HCT116 (cell line): ENCODE measurements around the gene PRKN. TPM values are rescaled to one million over a fixed set of nuclear protein-coding genes. Genes with fewer than 3 reads are reported as not detected.

Experiments
- ATAC-seq: fragments of 200-7000 bp; cut with Tn5 transposase; 2 replicates; pipeline ENCODE4 v1.9.1; 2020; ENCODE audit warnings: mild to moderate bottlenecking, moderate library complexity
- BruUV-seq: library from RNA; stranded (reverse); fragments of 400-500 nt; replicated peaks from 2 replicates; lab custom pipeline; 2021; lab: Mats Ljungman, UMichigan
- CTCF ChIA-PET: fragments of 300-600 bp; sonication (Branson Sonifier 250); formaldehyde crosslinking; loops from one replicate; lab custom pipeline; 2021; ENCODE audit warnings: antibody characterized with exemption; lab: Charles Lee
- POLR2A ChIA-PET: fragments of 300-600, 350-600 bp; sonication (Branson Sonifier 250); formaldehyde crosslinking; loops from one replicate; lab custom pipeline; 2021; ENCODE audit warnings: antibody characterized with exemption; lab: Charles Lee
- RAD21 ChIA-PET, 2 experiments: fragments of 300-600 bp; sonication (Branson Sonifier 250); formaldehyde crosslinking; loops; one replicate each; lab custom pipeline; 2023; ENCODE audit warnings: low total read pairs in 2 of 2; ENCODE audit not compliant: uncharacterized antibody in 2 of 2, unreplicated experiment in 2 of 2, low non-redundant PET in 1 of 2; lab: Charles Lee
- DNase-seq: peaks from one replicate; pipeline ENCODE4 v3.0.0-alpha.2; 2010; ENCODE audit warnings: low read depth, low spot score
- H2AFZ ChIP-seq: fragments of 200-600 bp; shearing (Covaris generic), sonication (generic); 2 replicates; pipeline ENCODE4 v1.6.1; 2017; ENCODE audit warnings: low read depth, mixed run types, mixed read lengths, antibody characterized with exemption, low read length; ENCODE audit not compliant: poor library complexity, severe bottlenecking
- H3K27ac ChIP-seq: 2 replicates; pipeline ENCODE4 v1.5.1; 2012; ENCODE audit warnings: low read depth, low read length
- H3K27me3 ChIP-seq: fragments of 200-600 bp; sonication (generic); 2 replicates; pipeline ENCODE4 v1.6.1; 2016; ENCODE audit warnings: mixed run types, low read length, mixed read lengths; ENCODE audit not compliant: insufficient read depth
- H3K36me3 ChIP-seq, 2 experiments: fragments of 200-500 bp in 1 of 2; fragments of 200-600 bp in 1 of 2; sonication (Bioruptor generic) in 1 of 2; sonication (generic) in 1 of 2; 2 replicates each; pipeline versions ENCODE4 v1.5.1 to v1.6.1; 2014 to 2016; ENCODE audit warnings: low read length in 2 of 2, inconsistent platforms in 1 of 2, mixed read lengths in 1 of 2, mixed run types in 1 of 2; ENCODE audit not compliant: insufficient read depth in 2 of 2, control insufficient read depth in 1 of 2
- H3K4me1 ChIP-seq, 2 experiments: fragments of 200-600 bp in 1 of 2; sonication (generic) in 1 of 2; 2 replicates each; pipeline versions ENCODE4 v1.5.1 to v1.6.1; 2012 to 2017; ENCODE audit warnings: low read length in 2 of 2, inconsistent platforms in 1 of 2, mild to moderate bottlenecking in 1 of 2, mixed read lengths in 1 of 2, mixed run types in 1 of 2, moderate library complexity in 1 of 2; ENCODE audit not compliant: insufficient read depth in 2 of 2, control insufficient read depth in 1 of 2
- H3K4me2 ChIP-seq: fragments of 200-600 bp; sonication (generic); 2 replicates; pipeline ENCODE4 v1.6.1; 2017; ENCODE audit warnings: mixed run types, low read length, mixed read lengths
- H3K4me3 ChIP-seq, 2 experiments: fragments of 200-600 bp in 1 of 2; sonication (generic) in 1 of 2; replicated peaks in 1 of 2; 2 replicates each; pipeline ENCODE4 v1.5.1; 2011 to 2016; ENCODE audit warnings: low read length in 2 of 2, control low read depth in 1 of 2, low read depth in 1 of 2, mild to moderate bottlenecking in 1 of 2, mixed read lengths in 1 of 2, mixed run types in 1 of 2
- H3K79me2 ChIP-seq: fragments of 200-600 bp; sonication (generic); 2 replicates; pipeline ENCODE4 v1.6.1; 2017; ENCODE audit warnings: mild to moderate bottlenecking, mixed run types, low read length, moderate library complexity, mixed read lengths; ENCODE audit not compliant: insufficient read depth
- H3K9ac ChIP-seq: fragments of 200-600 bp; sonication (generic); 2 replicates; pipeline ENCODE4 v1.6.1; 2016; ENCODE audit warnings: low read length, mixed read lengths
- H3K9me2 ChIP-seq: fragments of 200-600 bp; sonication (generic), shearing (Covaris generic); 2 replicates; pipeline ENCODE4 v1.6.1; 2017; ENCODE audit warnings: mixed run types, mild to moderate bottlenecking, moderate library complexity; ENCODE audit not compliant: insufficient read depth
- H3K9me3 ChIP-seq, 2 experiments: fragments of 200-500 bp in 1 of 2; fragments of 200-600 bp in 1 of 2; sonication (Bioruptor generic) in 1 of 2; sonication (generic) in 1 of 2; 2 replicates each; pipeline ENCODE4 v1.6.1; 2014 to 2017; ENCODE audit warnings: low read length in 2 of 2, mixed read lengths in 2 of 2, inconsistent platforms in 1 of 2, low read depth in 1 of 2, mild to moderate bottlenecking in 1 of 2, mixed run types in 1 of 2, moderate library complexity in 1 of 2; ENCODE audit not compliant: control insufficient read depth in 1 of 2, insufficient read depth in 1 of 2
- H4K20me1 ChIP-seq: fragments of 200-600 bp; sonication (generic), shearing (Covaris generic); 2 replicates; pipeline ENCODE4 v1.6.1; 2017; ENCODE audit warnings: mixed run types, mild to moderate bottlenecking, moderate library complexity; ENCODE audit not compliant: insufficient read depth
- CBX3 ChIP-seq: IDR thresholded peaks from 2 replicates; pipeline ENCODE4 v1.6.1; 2012; ENCODE audit warnings: low read depth
- CEBPB ChIP-seq: IDR thresholded peaks from 2 replicates; pipeline ENCODE4 v1.6.1; 2012; ENCODE audit warnings: low read depth
- EGR1 ChIP-seq: IDR thresholded peaks from 2 replicates; pipeline ENCODE4 v1.6.1; 2012; ENCODE audit warnings: low read depth
- EZH2 ChIP-seq: fragments of 200-600 bp; sonication (generic); IDR thresholded peaks from 2 replicates; pipeline ENCODE4 v1.6.1; 2017; ENCODE audit warnings: antibody characterized with exemption, mixed run types
- EZH2phosphoT487 ChIP-seq: fragments of 200-600 bp; IDR thresholded peaks from 2 replicates; pipeline ENCODE4 v1.6.1; 2018; ENCODE audit warnings: antibody characterized with exemption, borderline replicate concordance
- FOSL1 ChIP-seq: IDR thresholded peaks from 2 replicates; pipeline ENCODE4 v1.6.1; 2012; ENCODE audit warnings: low read depth
- RAD21 ChIP-seq: IDR thresholded peaks from 2 replicates; pipeline ENCODE4 v1.6.1; 2012; ENCODE audit warnings: low read depth, mild to moderate bottlenecking
- SIN3A ChIP-seq: IDR thresholded peaks from 2 replicates; pipeline ENCODE4 v1.6.1; 2012; ENCODE audit warnings: low read depth
- SRF ChIP-seq: IDR thresholded peaks from 2 replicates; pipeline ENCODE4 v1.6.1; 2012; ENCODE audit warnings: low read depth
- YY1 ChIP-seq: IDR thresholded peaks from 2 replicates; pipeline ENCODE4 v1.6.1; 2011; ENCODE audit warnings: low read length, low read depth, moderate library complexity, mild to moderate bottlenecking; ENCODE audit not compliant: insufficient replicate concordance; ENCODE audit errors: extremely low read depth
- intact Hi-C: fragments of 100-400 bp; cut with micrococcal nuclease; formaldehyde crosslinking; loops from 2 replicates; pipeline ENCODE4 v1.10.0; 2022
- total RNA-seq: library from RNA; stranded (reverse); gene quantifications from one replicate; pipeline ENCODE4 v1.2.1, GENCODE V29; 2021; ENCODE audit not compliant: unreplicated experiment
- TF ChIP-seq, protein P1 (sequence below): IDR thresholded peaks from 2 replicates; pipeline ENCODE4 v1.6.1; 2012; ENCODE audit warnings: low read depth
- TF ChIP-seq, protein P2 (sequence below): IDR thresholded peaks from 2 replicates; pipeline ENCODE4 v1.6.1; 2011; ENCODE audit warnings: mild to moderate bottlenecking, low read length, moderate library complexity; ENCODE audit not compliant: insufficient replicate concordance; ENCODE audit errors: extremely low read depth
- TF ChIP-seq, protein P3 (sequence below): IDR thresholded peaks from 2 replicates; pipeline ENCODE4 v1.6.1; 2012

Gene PRKN
- total RNA-seq, 1 experiment from 2014 or later = 2.6 TPM

DNA sequence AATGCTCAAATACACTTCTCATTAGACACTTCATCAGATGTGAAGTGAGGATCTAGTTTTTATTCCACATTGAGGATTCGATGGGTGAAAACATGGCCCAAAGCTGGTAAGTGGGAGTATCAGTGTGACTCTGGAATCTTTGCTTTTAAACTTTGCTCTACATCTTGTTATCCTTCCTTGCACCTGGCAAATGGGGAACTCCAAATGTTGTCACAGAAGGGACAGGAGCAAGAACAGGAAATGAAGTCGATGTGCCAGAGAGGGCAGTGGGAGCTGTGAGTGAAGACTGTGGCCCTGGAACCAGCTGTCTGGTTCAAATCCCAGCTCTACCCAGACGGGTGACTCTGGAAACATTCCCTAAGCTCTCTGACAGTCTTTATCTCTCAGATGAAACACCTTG, 1367.0 kb downstream of the PRKN start:
- Histone ChIP-seq H3K27ac (no peak overlapping the region), H3K9me2 (no peaks in the 10 kb centered on the region), H3K4me3 (no peak overlapping the region), H3K79me2 (no peaks in the 10 kb centered on the region), H3K27me3 (no peaks in the 10 kb centered on the region), H4K20me1 (no peaks in the 10 kb centered on the region), H3K9ac (no peak overlapping the region), H3K4me2 (no peak overlapping the region), H3K36me3 (no peaks in the 10 kb centered on the region), H3K9me3 (no peaks in the 10 kb centered on the region), H2AFZ (no peak overlapping the region), H3K4me1 (peaks cover 5 to 11% of the 10 kb centered on the region in 2 experiments; a peak in 3 of 4 replicates)
- DNase-seq (no peak), ATAC-seq (no peak)
- ChIA-PET RAD21 (no interaction called here), POLR2A (no interaction called here), CTCF (no interaction called here)
- no peak for TF ChIP-seq CEBPB
- no peak for TF ChIP-seq FOSL1
- no peak for TF ChIP-seq SRF
- TF ChIP-seq CBX3 = no peak
- TF ChIP-seq YY1 = no peak
- TF ChIP-seq SIN3A = no peak
- no peak for TF ChIP-seq RAD21
- TF ChIP-seq, protein P1, sequence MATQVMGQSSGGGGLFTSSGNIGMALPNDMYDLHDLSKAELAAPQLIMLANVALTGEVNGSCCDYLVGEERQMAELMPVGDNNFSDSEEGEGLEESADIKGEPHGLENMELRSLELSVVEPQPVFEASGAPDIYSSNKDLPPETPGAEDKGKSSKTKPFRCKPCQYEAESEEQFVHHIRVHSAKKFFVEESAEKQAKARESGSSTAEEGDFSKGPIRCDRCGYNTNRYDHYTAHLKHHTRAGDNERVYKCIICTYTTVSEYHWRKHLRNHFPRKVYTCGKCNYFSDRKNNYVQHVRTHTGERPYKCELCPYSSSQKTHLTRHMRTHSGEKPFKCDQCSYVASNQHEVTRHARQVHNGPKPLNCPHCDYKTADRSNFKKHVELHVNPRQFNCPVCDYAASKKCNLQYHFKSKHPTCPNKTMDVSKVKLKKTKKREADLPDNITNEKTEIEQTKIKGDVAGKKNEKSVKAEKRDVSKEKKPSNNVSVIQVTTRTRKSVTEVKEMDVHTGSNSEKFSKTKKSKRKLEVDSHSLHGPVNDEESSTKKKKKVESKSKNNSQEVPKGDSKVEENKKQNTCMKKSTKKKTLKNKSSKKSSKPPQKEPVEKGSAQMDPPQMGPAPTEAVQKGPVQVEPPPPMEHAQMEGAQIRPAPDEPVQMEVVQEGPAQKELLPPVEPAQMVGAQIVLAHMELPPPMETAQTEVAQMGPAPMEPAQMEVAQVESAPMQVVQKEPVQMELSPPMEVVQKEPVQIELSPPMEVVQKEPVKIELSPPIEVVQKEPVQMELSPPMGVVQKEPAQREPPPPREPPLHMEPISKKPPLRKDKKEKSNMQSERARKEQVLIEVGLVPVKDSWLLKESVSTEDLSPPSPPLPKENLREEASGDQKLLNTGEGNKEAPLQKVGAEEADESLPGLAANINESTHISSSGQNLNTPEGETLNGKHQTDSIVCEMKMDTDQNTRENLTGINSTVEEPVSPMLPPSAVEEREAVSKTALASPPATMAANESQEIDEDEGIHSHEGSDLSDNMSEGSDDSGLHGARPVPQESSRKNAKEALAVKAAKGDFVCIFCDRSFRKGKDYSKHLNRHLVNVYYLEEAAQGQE = no peak
- TF ChIP-seq, protein P2, sequence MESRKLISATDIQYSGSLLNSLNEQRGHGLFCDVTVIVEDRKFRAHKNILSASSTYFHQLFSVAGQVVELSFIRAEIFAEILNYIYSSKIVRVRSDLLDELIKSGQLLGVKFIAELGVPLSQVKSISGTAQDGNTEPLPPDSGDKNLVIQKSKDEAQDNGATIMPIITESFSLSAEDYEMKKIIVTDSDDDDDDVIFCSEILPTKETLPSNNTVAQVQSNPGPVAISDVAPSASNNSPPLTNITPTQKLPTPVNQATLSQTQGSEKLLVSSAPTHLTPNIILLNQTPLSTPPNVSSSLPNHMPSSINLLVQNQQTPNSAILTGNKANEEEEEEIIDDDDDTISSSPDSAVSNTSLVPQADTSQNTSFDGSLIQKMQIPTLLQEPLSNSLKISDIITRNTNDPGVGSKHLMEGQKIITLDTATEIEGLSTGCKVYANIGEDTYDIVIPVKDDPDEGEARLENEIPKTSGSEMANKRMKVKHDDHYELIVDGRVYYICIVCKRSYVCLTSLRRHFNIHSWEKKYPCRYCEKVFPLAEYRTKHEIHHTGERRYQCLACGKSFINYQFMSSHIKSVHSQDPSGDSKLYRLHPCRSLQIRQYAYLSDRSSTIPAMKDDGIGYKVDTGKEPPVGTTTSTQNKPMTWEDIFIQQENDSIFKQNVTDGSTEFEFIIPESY = no peak
- TF ChIP-seq, protein P3, sequence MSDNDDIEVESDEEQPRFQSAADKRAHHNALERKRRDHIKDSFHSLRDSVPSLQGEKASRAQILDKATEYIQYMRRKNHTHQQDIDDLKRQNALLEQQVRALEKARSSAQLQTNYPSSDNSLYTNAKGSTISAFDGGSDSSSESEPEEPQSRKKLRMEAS = no peak
- TF ChIP-seq EZH2 = no peak
- TF ChIP-seq EGR1 = no peak
- no peak for TF ChIP-seq EZH2phosphoT487
- intact Hi-C loops = no loop called here
- BruUV-seq = no TSS peak
